GM21423 (cell line): ENCODE results near the gene BTLA.
"Not testable (repeated sequence)": the region's sequence is repeated elsewhere in the genome, so short reads cannot be mapped to it uniquely, and the experiment has no call there.

Source experiments
- ATAC-seq: cut with Tn5 transposase; IDR thresholded peaks from one replicate; pipeline ENCODE4 v1.9.1; 2021; ENCODE audit warnings: mild to moderate bottlenecking, moderate library complexity; ENCODE audit not compliant: unreplicated experiment

The BTLA gene

DNA sequence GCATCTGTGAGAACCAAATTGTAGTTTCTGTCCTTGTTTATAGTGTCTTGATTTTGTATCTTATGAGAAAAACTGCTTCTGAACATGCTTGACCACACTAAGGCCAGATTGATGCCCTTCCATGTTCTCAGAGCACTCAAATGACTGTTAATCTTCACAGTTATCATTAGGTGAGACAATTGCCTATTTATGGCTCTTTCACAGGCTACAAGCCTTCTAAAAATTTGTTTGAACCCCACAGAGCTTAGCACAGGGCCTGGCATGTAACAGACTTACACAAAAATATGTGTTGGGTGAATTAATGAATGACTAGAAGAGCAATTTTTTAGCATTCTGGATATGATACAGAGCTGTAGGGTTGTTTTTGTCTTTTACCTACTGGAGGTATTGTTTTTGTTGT, 43.1 kb downstream of the BTLA start:
- ATAC-seq: no peak

DNA sequence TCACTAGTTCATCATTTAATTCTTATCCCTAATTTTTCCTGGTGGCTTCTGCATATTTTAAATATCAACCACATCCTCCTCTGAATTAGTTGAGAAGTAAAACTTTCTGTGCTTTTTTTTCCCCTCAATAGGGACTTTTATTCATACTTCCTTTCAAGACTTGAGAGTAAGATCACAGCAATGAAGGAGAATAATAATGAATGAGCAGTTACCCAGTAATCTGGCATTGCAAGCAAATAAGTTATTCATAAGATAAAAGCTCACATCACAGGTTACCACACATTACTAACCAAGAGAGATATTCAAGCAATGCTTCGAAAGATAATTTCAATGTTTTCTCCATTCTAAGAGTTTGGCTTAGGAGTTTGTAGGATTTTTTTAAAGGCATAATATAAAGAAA, 50.3 kb downstream of the BTLA start:
- no peak for ATAC-seq

DNA sequence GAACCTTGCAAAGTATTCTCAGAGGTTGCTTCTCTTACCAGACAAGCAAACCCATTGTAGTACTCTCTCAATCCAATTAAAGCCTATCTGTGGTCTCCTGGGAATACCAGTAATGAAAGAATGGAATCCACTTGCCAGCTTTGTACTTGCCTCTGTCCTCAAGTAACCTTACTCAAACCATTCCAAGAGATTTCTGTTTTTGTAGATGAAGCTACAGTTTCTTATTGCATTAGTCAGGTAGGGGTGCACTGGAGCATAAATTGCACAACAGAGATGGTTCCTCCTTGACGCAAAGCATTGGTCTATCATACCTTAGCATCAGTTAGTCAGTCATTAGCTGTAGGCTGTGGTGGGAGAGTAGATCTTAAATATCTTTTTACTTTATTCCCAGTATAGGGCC, 52.9 kb downstream of the BTLA start:
- ATAC-seq: no peak

- ATAC-seq: no peak
These were observed 53.4 kb downstream of the BTLA start for GRCh38 chr3:112445839-112446238.

- ATAC-seq: no peak
These were observed 61.9 kb downstream of the BTLA start for GRCh38 chr3:112437146-112438022.

GRCh38 chr3:112429960-112430359, 69.3 kb downstream of the BTLA start:
- ATAC-seq: no peak

GRCh38 chr3:112427123-112427522, 72.1 kb downstream of the BTLA start:
- no peak for ATAC-seq

DNA sequence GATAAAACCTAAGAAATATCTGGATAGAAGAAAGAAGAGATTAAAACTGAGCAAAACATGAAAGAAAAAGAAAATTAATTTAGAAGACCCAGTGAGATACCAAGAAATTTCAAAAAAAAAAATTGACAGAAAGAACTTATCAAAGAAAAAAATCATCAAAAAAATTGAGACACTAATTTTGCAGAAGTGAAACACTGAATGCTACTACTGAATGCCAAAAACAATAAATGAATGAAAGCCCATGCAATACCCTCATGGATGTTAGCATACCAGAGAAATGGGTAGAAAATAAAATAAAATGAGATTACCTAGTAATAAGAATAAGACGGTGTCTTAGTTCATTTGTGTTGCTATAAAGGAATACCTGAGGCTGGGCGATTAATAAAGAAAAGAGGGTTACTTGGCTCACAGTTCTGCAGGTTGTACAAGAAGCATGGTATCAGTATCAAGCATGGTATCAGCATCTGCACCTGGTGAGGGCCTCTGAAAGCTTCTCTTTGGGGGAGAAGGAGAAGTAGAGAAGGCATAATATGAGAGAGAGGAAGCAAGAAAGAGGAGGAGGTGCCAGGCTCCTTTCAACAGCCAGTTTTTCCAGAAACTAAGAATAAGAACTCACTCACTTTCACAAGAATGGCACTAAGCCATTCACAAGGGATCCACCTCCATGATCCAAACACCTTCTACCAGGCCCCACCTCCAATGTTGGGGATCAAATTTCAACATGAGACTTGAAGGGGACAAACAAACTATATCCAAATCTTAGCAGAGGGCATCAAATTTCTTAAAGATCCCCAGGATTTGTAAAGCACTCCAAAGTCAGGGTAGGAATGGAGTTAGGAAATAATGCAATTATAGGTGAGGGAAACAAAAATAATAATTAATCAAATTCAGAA, 73.2 kb downstream of the BTLA start:
- ATAC-seq: no peak

- ATAC-seq: no peak
These were observed 73.9 kb downstream of the BTLA start for GRCh38 chr3:112425382-112425781.

GRCh38 chr3:112424394-112424793, 74.9 kb downstream of the BTLA start:
- no peak for ATAC-seq

DNA sequence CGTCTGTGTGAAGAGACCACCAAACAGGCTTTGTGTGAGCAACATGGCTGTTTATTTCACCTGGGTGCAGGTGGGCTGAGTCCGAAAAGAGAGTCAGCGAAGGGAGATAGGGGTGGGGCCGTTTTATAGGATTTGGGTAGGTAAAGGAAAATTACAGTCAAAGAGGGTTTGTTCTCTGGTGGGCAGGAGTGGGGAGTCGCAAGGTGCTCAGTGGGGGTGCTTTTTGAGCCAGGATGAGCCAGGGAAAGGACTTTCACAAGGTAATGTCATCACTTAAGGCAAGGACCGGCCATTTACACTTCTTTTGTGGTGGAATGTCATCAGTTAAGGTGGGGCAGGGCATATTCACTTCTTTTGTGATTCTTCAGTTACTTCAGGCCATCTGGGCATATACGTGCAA, 76.4 kb downstream of the BTLA start:
- ATAC-seq: not testable (repeated sequence)

- ATAC-seq: not testable (repeated sequence)
These were observed 80.7 kb downstream of the BTLA start for GRCh38 chr3:112418526-112418925.

DNA sequence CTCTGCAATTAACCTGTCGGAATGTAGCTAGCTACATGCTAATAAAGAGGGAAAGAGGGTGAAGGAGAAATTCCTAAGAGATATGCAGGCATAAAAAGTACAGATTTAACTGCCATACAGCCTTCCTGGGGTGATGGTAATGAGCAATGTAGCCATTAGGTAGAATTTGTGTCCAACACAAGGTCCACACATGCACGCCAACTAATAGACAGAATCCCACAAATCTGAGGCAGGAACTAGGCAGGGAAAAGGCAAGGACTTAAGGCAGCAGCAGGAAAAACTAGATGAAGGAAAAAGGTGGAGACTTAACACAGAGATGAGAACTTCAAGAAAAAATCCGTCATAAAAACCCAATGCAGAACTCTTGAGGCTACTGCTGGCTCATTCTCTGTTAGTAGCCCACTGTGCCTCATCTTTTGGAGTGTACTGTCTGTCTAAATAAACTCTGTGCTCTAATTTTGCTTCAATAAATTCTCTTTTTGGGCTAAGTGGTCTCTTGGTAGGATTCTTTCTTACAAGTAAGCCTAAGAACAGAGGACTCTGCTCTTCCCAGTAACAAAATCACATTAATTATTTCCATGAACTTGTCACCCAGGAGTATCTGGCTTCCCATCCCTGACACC, 81.5 kb downstream of the BTLA start:
- ATAC-seq: no peak

DNA sequence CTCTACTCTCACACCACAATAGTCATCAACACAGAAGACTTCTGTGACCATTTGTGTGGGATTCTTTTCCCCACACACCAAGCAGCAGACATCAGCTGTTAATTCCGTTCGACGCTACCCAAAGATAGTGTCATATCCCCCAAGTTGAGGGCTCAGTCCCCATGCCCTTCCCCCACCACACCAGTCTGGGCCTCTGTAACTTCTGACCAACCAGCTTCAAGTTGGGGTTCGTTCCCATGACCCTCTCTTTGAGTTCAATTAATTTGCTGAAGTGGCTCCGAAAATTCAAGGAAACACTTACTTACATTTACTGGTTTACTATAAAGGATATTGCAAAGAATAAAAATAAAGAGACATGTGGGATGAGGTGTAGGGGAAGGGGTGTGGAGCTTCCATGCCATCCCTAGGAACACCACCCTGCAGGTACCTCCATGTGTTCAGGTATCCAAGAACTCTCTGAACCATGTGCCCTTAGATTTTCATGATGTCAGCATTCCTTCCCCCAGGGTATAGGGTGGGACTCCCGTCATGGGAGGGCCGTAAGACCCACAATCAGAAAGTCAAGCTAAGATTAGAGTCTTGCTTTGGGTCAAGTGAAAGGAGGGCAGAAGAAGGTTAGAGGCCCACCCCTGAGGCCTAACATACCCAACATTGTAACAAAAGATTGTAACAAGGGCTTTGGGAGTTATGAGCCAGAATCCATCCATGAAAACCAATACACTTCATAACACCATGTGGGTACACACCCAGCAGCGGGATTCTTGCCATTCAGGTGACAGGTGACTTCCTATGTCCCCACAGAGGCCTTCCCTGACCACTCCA, 82.7 kb downstream of the BTLA start:
- no peak for ATAC-seq

GRCh38 chr3:112415390-112415789, 83.9 kb downstream of the BTLA start:
- no peak for ATAC-seq
